ENCODE measurements around the gene BCAS3. TPM values are rescaled to one million over a fixed set of nuclear protein-coding genes. Genes with fewer than 3 reads are reported as not detected.
"Not testable (repeated sequence)": the region's sequence is repeated elsewhere in the genome, so short reads cannot be mapped to it uniquely, and the experiment has no call there.

Gene BCAS3
- total RNA-seq, 1 experiment from 2014 or later: 4.2 TPM

DNA sequence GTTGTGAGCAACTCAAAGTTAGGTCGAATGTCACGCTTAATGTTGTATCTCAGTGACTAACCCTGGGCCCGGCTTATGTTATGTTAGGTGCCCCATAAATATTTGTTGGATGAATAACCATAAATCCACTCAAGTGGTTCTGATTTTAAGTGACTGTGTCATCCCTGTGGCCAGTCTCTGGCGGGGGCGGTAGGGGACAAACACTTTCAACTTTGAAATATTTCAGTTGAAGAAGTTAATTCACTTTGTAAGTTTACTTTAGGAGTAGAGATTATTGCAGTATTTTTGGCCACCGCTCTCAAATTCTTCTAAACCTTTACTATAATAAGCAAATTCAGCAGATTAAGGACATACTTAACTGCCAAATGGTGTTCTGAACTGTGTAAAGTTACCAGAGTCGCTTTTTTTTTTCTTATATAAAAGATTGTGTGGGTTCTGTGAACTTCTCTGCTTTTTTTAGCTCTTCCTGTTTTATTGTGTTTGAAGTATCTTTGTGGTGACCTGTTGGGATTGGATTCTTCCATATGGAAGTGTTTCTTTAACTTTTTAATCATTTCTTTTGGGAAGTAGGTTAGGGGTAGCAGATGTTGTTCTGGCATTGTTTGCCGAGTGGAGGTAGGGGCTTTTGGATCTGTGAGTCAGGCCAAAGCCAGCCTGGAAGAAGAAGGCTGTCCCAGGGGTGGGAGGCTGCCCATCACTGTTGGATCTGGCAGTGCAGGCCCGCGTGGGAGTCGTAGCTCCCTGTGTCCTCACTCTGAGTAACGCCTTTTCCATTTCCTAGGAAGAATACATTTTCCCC lies 660.5 kb downstream of the BCAS3 start:
- peak; percentile 82 for DNase-seq (ENCODE audit: low read depth)

DNA sequence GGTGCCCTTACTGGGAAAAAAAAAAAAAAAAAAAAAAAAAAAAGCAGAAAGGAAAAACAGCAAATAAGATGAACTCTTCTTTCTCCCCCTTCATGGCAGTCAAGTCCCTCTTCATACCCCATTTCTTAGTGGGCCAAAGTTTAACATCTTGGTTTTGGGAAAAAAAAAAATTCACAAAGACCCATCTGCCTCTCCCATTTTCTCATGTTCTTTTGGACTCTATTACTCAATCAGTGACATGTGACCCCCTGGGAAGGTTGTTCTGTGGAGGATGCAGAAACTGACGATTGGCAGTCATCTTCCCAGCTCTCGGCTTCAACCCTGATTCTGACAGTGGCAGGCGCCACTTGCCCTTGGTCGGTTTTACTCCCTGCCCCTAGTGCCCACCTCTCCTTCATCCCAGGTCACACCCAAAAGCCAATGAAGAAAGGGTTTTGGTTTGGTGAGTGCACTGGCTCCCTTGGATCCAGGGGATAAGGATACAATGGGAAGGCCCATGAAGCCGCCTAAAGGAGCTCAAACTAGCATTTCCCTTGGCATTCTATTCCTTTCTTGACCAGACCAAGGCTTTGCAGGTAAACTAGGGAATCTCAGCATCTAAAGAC lies 661.3 kb downstream of the BCAS3 start:
- DNase-seq (ENCODE audit: low read depth): no peak

DNA sequence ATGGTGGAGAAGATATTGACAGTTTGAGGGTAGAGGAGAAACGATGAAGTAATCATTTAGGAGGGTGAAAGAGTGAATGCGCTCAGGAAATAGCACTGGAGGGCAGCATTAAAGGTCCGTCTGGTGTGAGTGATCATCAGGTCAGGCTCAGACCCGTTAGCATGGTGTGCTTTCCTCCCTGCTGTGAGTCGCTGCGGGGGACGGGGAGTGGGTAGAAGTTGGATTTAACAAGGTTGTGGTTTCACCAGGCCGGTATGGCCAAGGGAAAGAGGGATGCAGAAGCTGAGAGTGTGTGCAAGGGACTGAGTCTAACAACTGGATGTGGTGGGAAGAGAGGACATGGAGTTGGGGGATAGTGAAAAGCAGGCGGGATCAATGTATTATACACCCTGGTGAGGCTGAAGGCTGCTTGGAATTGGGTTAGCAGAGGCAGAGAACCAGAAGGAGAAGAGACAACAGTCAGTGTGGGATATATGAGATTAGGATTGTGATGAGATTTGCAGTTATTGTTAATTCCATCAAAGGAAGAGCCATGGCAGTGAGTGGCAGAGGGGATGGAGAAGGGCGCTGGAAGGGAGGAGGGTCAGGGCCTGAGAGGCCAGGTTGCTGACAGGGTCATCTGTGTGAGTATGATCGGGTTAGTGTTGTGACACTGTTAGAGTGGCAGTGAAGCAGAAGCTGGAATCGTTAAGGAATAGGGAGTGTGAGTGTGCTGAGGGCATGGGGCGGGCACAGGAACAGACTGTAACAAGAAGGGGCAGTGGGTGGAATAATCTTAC lies 663.0 kb downstream of the BCAS3 start:
- DNase-seq (ENCODE audit: low read depth): peak; percentile 21

DNA sequence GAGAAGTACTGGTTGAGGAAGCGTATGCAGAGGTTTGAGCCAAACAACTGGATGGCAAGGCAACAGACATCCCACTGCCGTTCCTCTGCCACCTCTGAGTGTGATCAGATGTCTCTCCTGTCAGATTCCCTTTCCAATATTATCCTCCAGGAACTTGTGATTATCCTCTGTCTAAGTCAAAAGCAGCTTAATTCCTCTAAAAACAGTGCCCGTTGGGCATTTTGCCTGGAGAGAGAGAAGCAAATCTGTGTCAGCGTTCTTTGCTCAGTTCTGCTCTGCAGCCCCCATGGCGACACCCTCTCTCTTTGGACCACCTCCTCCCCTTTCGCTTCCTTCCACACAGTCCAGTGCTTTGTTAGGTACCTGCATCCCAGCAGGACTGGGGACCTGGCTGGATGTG lies 665.9 kb downstream of the BCAS3 start:
- DNase-seq (ENCODE audit: low read depth): no peak

DNA sequence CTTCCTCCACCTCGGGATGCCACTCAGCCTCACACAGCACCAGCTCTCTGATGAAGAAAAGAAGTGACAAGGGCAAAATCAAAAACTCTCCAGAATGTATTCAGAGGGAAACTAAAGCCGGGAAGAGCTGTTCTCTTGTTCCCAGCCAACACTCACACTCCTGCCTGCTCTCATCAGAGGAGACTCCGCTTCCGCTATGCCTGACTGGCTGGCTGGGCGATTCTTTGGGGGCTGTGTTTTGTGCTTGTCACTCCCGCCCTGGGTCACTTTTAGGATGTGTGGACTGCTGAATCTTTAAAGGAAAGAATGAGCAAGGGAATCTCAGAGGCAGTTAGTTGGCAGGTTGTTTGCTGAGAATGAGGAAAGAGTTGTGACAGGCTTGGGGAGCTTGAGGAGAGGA lies 667.4 kb downstream of the BCAS3 start:
- DNase-seq (ENCODE audit: low read depth): no peak

DNA sequence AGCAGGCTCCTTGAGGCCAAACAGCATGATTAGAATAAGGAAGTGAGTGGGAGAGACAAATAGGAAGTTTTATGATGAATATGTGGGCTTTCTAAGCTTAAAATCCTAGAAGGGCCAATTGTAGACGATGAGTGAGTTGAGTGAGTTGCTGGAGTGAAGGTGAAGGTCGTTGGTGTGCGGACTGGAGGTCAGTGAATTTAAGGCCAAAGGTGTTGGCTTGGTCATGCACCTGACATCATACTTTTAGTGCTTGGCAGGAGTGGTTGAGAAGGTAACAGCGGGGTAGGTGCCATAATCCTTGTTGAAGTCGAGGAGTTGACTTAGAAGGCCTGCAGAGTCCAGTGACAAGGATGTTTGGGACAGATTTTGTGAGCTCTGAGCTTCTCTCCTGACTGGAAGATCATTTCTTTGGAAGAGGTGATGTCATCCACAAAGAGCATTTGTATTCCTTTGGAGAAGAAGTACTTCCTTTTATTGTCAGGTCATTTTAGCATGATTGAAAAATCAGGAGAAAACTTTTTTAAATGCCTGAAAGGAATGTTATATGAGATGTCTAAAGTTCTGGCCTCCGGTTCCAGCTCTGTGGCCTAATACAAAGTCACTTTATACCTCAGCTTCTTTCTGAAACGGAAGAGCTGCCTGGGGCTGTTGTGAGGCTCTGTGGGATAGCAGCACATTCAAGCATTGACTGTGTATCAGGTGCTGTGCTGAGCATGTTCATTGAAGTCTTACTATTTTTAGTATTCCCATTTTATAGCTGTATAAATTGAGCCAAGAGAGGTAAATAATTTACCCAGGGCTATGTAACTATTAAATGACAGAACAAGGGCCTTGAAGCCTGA lies 668.4 kb downstream of the BCAS3 start:
- no peak for DNase-seq (ENCODE audit: low read depth)

DNA sequence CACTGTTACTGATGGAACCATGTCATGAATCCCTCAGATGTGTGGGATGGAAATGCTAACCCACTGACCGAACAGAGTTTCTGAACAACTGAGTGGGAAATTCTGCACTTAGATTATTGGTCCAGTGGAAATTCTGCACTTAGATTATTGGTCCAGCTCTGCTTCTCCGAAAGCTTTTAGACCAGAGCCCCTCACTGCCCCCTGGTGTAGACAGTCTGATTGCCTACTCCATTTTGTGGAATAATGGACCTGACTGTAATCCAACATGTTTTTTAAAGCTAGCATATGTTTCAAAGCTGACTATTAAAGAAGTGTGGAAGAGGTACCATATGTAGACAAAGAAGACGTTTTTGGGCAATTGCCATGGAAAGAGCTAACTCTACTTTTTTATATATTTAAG lies 671.7 kb downstream of the BCAS3 start:
- no peak for DNase-seq (ENCODE audit: low read depth)

DNA sequence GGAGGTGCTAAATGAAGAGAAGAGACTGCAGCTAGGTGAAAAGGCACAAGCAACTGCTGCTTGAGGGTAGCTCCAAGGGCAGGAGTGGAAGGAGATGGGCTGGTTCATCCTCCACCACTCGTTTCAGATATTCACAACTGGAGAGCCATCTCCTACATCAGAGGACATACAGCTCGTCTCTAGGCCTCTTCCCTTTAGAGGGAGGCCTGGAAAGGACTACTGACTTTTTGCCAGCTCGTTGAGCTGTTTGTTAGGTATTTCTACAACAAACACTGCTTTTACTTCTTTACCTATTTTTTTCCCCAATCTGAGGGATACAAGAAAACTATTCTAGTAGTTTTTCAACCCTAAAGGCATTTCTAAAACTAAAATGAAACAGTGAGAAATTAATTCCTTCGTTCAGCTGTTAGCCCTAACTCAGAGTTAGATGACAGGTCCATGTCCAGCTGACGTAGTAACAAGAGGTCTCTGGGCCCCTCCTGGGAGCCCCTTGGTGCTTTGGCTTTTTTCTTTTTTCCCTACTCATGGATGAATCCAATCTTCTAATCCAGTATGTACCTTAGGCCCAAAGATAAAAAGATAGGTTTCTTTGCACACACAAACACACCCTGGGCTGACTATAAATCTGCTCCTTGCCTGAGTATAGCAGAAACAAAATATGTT lies 674.2 kb downstream of the BCAS3 start:
- DNase-seq (ENCODE audit: low read depth): no peak

DNA sequence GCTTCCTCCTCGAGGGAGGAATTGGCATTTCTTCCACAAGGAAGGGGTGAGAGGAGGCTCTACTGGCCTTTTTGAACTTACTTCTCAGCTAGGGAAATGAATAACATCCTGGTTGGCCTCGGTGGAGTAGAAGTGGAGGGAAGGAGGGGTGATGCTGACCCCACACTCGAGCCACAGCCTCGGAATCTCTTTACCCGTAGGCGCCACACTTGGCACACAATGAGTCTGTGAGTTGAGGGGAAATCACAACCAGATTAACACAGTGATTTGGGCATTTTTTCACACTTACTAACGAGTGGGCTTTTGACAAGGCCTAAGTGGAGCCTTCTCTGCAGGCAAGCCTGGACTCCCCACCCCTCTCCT lies 674.7 kb downstream of the BCAS3 start:
- no peak for DNase-seq (ENCODE audit: low read depth)

DNA sequence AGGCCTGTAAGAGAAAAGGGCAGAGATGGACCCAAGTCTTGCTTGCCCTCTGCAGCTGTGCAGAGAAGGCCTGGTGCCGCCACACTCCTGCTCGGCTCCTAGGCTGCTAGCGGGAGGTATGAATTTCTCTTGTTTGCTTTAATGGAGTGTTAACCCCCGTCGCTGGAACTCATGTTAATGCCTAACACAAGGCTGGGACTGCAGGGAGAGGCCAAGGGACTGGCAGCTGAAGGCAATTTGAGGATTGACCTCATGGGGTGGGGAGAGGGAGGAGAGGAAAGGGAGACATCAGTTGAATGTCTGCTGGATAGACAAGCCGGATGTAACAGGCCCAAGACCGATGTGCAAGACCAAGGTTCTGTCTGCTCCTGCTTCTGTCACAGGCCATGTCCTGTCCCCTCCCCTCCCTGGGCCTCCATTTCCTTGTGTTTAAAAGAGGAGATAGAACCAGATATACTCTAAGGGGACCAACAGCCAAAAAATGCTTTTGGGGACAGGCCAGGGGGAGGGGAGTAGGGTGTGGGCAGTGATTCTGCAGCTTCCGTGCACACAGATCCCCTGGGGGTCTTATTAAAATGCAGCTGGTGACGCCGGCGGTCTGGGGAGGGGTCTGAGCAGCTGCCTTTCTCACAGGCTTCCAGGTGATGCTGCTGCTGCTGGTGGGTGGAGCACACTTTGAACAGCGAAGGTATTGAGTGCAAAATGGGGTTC lies 675.3 kb downstream of the BCAS3 start:
- no peak for DNase-seq (ENCODE audit: low read depth)

DNA sequence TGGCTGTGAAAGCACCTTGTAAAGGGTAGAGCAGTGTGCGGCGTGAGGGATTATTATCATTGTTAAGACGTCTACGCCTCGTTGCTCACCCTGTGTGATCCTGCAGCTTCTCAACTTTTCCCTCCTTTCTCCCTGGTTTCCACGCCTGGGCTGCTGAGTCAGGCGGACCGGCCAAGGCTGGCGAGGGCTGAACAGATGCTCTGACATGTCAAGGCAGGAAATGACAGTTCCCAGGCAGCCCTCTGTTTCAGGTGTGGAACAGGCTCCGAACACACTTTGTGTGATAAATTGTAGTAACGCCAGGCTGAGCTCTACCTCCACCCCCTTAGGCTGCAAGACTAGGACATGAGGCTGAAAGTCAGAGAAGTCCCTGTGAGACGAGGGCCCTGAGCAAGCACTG lies 676.0 kb downstream of the BCAS3 start:
- no peak for DNase-seq (ENCODE audit: low read depth)

DNA sequence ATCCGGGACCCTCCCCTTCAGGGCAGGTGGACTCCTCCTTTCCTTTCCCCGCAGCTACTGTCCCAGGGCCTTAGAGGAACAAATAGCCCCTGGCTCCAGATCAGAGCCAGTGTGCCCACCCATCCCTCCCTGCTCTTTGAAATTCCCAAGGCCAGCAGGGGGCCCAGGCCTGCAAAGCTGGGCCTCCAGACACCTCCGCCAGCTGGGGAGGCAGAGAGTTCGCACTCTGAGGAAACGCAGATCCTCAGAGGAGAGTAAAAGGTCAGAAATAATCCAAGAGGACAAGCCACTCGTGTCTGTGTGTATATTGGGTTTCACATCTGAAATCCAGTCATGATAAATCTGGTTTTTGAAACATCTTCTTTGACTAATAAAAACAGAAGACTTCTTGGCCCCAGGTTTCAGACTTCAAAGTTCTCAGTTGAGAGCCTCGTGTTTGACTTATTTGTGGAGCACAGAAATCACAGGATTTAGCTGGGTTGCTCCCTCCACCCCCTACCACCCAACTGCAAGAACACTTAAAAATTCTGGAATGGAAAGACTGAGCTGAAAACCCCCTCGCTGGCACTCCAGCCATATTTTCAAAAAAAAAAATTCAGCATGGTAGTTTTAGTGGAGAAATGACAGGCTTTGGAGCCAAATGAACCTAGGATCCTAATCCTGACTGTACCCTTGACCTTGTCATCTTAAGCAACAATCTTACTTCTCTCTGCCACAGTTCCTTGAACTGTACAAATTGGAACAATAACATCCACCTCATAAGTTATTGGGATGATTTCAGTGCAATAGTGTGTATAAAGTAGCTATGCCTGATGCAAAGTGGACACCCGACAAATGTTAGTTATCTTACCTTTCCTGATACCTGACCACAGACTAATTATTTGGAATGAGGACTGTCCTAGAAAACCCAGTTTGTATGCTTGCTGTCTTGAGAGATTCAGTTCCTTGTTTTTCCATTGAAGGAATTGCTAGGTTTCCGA lies 677.5 kb downstream of the BCAS3 start:
- DNase-seq (ENCODE audit: low read depth): no peak

DNA sequence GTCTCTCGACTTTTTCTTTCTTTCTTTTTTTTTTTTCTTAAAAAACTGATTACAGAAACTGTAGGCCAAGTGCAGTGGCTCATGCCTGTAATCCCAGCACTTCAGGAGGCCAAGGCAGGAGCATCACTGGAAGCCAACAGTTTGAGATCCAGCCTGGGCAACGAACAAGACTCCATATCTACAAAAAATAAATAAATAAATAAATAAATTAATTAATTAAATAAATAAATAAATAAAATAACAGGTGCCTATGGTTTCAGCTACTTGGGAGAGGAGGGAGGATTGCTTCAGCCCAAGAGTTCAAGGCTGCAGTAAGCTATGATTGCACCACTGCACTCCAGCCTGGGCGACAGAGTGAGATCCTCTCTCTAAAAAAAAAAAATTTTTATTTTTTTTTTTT lies 679.4 kb downstream of the BCAS3 start:
- DNase-seq (ENCODE audit: low read depth): not testable (repeated sequence)

DNA sequence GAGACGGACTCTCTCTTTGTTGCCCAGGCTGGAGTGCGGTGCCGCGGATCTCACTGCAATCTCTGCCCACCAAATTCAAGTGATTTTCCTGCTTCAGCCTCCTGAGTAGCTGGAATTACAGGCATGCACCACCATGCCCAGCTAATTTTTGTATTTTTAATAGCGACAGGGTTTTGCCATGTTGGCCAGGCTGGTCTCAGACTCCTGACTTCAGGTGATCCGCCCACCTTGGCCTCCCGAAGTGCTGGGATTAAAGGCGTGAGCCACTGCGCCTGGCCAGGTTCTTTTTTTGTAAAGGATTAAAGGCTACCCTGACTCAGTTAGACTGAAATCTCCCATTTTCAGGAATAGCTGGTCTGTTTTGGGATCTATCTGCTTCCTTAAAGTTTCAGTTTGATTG lies 681.9 kb downstream of the BCAS3 start:
- not testable (repeated sequence) for DNase-seq (ENCODE audit: low read depth)

DNA sequence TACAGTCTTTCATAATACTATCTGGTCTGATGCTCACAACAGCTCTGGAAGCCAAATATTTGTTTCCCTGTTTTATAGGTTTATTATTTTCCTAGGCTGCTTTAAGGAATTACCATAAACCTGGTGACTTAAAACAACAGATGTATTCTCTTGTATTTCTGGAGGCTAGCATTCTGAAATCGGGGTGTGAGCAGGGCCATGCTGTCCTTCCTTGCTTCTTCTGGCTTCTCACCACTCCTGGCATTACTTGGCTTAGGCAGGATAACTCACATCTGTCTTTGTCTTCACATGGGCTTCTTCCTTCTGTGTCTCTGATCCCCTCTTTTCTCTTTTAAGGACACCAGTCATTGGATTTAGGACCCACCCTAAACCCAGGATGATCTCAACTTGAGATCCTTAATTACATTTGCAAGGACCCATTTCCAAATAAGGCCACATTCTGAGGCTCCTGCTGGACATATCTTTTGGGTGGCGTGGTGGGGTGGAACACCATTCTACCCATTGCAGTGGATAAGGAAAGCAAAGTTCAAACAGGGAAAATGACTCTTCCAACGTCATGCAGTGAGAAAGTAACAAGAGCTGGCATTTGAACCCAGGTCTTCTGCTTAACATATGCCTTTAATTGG lies 682.8 kb downstream of the BCAS3 start:
- no peak for DNase-seq (ENCODE audit: low read depth)

DNA sequence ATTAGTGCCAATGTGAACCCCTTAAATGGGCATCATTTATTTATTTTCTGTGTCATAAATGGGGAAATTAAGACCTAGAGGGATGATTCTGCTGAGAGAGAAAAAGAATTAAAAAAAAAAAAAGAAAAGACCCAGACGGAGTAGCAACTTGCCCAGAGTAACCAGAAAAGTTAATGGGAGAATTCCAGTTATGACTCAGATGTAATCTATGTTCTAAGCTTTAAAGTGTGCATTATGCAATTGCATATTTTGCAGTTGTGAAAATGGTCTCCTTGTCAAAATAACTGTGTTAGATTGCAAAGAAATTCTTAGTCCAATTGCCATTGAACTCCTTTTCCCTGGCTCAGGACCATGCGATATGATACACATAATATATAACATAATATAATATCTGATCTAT lies 683.4 kb downstream of the BCAS3 start:
- DNase-seq (ENCODE audit: low read depth): no peak

DNA sequence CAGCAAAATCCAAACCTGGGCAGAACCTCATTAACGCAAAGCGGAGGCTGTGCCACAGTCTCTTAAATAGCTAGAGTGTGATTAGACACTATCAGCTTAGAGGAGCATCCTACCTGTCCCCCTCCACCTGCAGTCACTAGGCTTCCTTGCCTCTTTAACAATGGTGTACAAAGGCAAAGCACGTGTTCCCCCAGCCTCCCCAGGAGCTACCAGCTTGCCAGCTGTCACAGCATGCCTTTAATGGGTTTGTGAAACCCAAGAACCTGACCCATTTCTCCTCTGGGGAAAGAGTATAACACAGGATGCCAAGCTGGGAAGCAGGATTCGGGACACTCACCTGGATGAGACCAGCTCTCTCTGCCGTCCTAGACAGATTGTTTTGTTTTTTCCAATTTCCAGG lies 684.7 kb downstream of the BCAS3 start:
- no peak for DNase-seq (ENCODE audit: low read depth)

DNA sequence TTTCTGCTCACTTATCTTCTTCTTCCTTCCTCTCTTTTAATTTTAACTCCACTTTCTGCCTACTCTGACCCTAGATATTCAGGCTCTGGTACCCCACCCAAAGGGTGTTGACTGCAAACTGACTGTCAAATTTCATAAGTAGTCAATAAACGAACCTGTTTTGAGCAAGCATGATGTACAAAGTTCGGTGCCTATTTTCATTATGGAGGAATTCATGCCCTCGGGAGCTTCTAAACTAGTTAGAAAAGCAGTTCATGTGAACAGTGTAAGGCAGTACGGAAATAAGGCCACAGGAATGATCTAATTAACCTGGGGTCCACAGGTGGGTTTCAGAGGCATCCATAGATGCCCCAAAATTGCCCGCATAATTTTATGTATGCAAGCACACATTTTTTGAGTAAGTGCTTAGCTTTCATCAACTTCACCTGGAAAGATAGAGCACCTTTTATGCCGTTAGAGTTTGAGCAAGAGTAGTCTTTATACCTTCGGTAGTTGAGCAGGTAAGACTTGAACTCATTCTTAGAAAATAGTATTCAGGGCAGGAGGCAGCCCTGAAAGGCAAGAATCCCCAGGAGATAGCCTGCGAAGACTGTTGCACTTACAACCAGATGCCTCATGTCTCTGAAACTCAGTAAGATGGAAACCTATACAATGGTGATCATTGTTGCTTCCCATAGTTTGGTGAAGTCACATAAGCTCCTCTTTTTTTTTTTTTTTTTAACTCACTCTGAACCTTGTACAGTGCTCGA lies 685.4 kb downstream of the BCAS3 start:
- DNase-seq (ENCODE audit: low read depth): no peak

All from Daoy (cell line).